ENCODE measurements around the gene HIVEP3. TPM values are rescaled to one million over a fixed set of nuclear protein-coding genes. Genes with fewer than 3 reads are reported as not detected.

HIVEP3 gene
- total RNA-seq, 2 experiments from 2014 or later = 15.1 to 18.1 TPM

DNA sequence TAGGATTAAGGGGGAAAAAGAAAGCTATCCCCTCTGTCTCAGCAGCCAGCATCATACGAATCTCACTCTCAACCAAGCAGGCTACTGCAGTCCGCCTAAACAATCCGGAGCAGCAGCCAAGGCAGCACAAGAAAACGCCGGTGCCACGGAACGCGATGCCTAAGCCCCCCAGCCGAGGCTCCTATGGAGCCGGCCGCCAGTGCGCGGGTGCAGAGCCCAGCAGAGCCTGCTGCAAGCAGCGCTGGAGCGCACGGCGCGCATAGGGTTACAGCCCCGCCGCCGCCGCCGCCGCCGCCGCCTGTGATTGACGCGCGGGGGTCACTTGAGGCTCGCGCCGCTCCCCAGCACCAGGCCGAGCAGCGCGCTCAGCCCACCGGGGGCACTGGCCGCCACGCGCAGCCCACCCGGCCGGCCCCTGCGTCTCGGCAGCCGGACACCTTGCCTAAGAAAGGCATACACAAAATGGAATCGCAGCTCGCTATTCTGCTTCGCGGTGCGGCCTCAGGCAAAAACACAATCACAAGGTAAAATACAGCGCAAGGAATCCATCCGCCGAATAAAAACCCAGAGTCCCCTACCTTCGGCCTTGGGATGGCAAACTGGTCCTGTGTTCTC is 780 bp downstream of the HIVEP3 start:
- peak; percentile 30 for ATAC-seq

DNA sequence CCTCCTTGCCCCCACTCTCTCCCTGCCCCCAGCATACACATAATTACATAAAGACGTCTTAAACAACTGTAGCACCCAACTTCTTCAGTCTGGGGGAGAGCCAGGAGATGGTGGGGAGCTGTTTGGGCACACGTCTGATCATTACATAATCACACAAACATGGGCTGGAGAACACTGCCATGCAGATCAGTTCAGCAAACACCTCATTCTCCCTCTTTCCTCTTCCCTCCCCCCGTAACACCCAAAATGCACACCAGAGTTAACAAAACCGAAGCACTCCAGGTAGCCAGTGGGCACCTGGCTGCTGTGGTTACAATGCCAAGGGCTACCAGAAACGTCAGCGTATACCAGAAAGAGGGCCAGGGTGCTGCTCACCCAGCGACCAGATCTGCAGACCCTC is 1.6 kb downstream of the HIVEP3 start:
- DNase-seq (no peak), ATAC-seq (no peak)
- peaks cover 81% of the 10 kb centered on the region for H3K4me1 Mint-ChIP-seq
- peak overlapping the region; percentile 98 for H3K4me3 Mint-ChIP-seq
- CTCF ChIA-PET = interaction anchor here (1.1 to 8.2 kb wide), 4 partner anchors 10 to 25 kb away, joined by 3 to 107 read pairs (median 8); no protein-coding TSS in a partner anchor
- no peaks in the 10 kb centered on the region for H3K9me3 Mint-ChIP-seq (ENCODE audit: low read depth)
- no peaks in the 10 kb centered on the region for H3K27me3 Mint-ChIP-seq
- peak overlapping the region; percentile 98 for H3K27ac Mint-ChIP-seq
- H3K36me3 Mint-ChIP-seq = peaks cover 11% of the 10 kb centered on the region

More for the DNA sequence above, 780 bp downstream of the HIVEP3 start:
- peak; percentile 67 for DNase-seq
- peak overlapping the region; percentile 98 for H3K4me3 Mint-ChIP-seq
- no peaks in the 10 kb centered on the region for H3K27me3 Mint-ChIP-seq
- peak overlapping the region; percentile 98 for H3K27ac Mint-ChIP-seq
- CTCF ChIA-PET = interaction anchor here (1.3 to 8.2 kb wide), 3 partner anchors 15 to 26 kb away, joined by 3 to 107 read pairs (median 12); no protein-coding TSS in a partner anchor
- H3K36me3 Mint-ChIP-seq = peaks cover 11% of the 10 kb centered on the region
- H3K9me3 Mint-ChIP-seq (ENCODE audit: low read depth) = no peaks in the 10 kb centered on the region
- H3K4me1 Mint-ChIP-seq = peaks cover 73% of the 10 kb centered on the region

DNA sequence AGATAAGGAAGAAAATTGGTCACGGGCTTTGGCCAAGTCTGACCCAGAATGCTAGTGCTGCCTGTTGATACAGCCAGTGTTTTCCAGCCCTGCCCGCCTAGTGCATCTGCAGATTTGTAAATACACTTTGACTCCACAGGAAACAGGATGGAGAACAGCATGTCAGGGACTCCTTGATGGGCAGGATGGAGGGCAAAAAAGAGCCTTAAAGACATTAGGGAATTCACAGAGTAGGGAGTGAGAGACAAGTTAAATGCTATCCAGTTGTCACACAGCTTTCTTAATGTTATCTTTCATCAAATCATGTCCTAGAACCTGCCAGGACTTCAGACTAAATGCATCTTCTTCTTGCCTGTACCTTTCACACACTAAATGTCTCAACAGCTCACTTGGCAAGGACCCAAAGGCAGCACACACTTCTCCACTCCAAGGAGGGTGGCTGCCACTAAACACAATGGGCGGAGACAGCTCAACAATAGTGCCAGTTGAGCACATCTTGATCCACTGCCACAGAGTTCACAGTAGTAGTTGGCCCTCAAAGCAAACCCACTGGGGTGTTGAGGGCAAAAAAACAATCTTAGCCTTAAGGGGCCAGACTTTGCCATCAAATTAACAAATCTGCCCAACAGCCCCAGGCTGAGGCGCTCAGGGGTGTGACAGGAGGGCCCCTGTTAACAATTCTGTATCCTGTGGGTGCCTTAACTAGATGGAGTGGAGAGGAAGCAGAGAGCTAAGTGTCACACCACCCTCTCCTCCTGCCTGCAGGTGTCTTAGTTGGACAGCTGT is 2.7 kb downstream of the HIVEP3 start:
- H3K4me3 Mint-ChIP-seq = peak overlapping the region; percentile 98
- H3K27ac Mint-ChIP-seq = peak overlapping the region; percentile 98

DNA sequence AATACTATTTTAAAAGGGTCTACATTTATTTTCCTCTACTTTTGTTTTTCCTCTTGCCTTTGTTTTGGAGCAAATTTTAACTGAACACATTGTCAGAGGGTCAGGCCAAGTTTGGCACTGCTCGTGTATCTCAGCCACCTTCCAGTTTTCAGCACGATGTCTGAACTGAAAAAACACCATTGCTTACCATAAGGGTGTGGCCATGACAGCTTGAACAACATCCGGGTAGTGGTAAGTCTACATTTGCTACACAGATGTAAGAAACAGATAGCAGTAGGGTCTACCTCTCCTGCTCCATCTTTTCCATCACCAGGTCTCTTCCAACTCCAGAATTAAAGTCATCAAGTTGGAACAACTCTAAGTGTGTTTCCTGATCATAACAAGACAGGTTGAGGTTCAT is 4.2 kb downstream of the HIVEP3 start:
- peak overlapping the region; percentile 16 for H3K4me3 Mint-ChIP-seq
- peaks cover 15% of the 10 kb centered on the region for H3K36me3 Mint-ChIP-seq
- no peaks in the 10 kb centered on the region for H3K27me3 Mint-ChIP-seq
- DNase-seq = peak; percentile 62
- H3K9me3 Mint-ChIP-seq (ENCODE audit: low read depth) = peaks cover under 1% of the 10 kb centered on the region
- peak; percentile 61 for ATAC-seq
- CTCF ChIA-PET = interaction anchor here (1.4 to 8.2 kb wide), 4 partner anchors 12 to 40 kb away, joined by 4 to 107 read pairs (median 9); no protein-coding TSS in a partner anchor
- H3K4me1 Mint-ChIP-seq = peaks cover 68% of the 10 kb centered on the region
- peak overlapping the region; percentile 98 for H3K27ac Mint-ChIP-seq

More for the DNA sequence above, 2.7 kb downstream of the HIVEP3 start:
- peak; percentile 63 for DNase-seq
- H3K27me3 Mint-ChIP-seq = no peaks in the 10 kb centered on the region
- CTCF ChIA-PET = interaction anchor here (0.9 to 8.2 kb wide), 8 partner anchors 11 to 119 kb away, joined by 3 to 107 read pairs (median 4); no protein-coding TSS in a partner anchor
- H3K36me3 Mint-ChIP-seq = peaks cover 9% of the 10 kb centered on the region
- H3K9me3 Mint-ChIP-seq (ENCODE audit: low read depth) = no peaks in the 10 kb centered on the region
- peak; percentile 10 for ATAC-seq
- H3K4me1 Mint-ChIP-seq = peaks cover 82% of the 10 kb centered on the region

DNA sequence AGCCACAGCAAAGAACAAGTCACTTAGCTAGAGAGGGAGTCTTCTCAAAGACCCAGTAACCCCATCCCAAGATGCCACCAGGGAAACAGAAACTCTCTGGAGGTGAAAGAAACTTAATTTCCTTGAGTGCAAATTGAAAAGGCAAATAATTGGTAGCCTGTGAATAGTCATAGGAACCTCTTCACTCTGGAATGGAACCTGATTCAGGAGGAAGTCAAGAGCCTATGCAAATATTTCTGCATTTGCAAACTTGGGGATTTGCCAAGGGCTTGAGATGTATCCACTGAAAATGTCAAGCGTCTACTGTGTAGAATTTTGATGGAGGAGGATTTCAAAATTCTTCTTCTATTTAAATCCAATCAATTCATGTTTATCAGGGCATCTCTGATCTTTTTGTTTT is 5.7 kb downstream of the HIVEP3 start:
- Mint-ChIP-seq H3K36me3 (peaks cover 25% of the 10 kb centered on the region), H3K27me3 (no peaks in the 10 kb centered on the region), H3K9me3 (ENCODE audit: low read depth) (peaks cover 8% of the 10 kb centered on the region), H3K4me1 (peaks cover 62% of the 10 kb centered on the region), H3K4me3 (no peak overlapping the region), H3K27ac (no peak overlapping the region)
- no peak for DNase-seq
- CTCF ChIA-PET = interaction anchor here (1.3 to 8.2 kb wide), 3 partner anchors 10 to 21 kb away, joined by 3 to 107 read pairs (median 6); no protein-coding TSS in a partner anchor
- no peak for ATAC-seq

DNA sequence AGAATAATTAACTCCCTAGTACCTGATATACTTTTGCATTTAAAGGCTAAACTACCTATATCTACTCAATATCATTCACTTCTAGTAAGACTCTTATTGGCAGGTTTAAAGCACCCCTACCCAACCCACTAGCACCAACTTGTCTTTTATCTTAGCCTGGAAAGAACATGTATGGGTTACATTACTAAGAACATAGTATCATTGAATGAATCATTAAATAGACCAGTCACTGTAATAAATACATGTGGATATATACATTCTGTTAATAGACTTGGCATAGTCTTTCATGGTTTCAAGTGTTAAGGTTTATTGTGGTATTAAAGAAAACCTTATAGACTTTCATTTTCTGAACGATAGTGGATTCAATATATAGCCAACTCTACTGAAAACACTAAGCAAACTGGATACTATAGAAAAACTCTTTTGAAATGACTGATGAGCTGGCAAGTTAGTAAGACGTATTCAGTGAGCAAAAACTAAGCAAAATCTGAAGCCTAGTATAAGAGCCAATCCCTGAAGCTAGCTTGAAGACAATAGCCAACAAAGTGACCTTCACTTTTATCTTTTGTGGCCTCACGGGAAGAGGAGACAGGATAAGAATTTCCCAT is 10.3 kb downstream of the HIVEP3 start:
- no peak overlapping the region for H3K4me3 Mint-ChIP-seq

DNA sequence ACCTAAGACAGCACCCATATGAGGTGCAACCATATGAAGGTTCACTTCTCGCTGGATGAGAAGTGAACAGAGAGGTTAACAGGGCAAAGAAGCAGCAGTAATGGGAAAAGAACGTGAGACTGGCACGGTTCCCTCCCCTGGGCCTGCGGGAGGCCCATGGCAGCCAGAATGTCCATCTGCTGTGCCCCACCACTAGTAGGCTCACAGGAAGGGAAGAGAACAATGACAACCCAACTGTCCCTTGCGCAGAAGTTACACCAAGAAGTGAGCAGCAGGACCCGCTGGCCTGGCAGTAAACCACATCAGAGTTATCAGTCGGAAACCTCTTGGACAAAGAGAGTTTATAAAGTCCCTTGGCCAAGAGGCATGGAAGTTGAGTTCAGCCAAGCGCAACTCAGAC is 11.3 kb downstream of the HIVEP3 start:
- peaks cover 24% of the 10 kb centered on the region for H3K36me3 Mint-ChIP-seq
- peaks cover 49% of the 10 kb centered on the region for H3K4me1 Mint-ChIP-seq
- peaks cover 8% of the 10 kb centered on the region for H3K9me3 Mint-ChIP-seq (ENCODE audit: low read depth)
- CTCF ChIA-PET = interaction anchor here (1.1 to 1.3 kb wide), 2 partner anchors 8 to 94 kb away, joined by 3 read pairs; no protein-coding TSS in a partner anchor
- no peak overlapping the region for H3K4me3 Mint-ChIP-seq
- no peaks in the 10 kb centered on the region for H3K27me3 Mint-ChIP-seq
- H3K27ac Mint-ChIP-seq = no peak overlapping the region
- DNase-seq (peak; percentile 29), ATAC-seq (no peak)

More for the DNA sequence above, 10.3 kb downstream of the HIVEP3 start:
- peaks cover 47% of the 10 kb centered on the region for H3K4me1 Mint-ChIP-seq
- no peak for DNase-seq
- no peak overlapping the region for H3K27ac Mint-ChIP-seq
- ATAC-seq = peak; percentile 53
- H3K9me3 Mint-ChIP-seq (ENCODE audit: low read depth) = peaks cover 8% of the 10 kb centered on the region
- CTCF ChIA-PET = interaction anchor here (0.7 to 1.3 kb wide), 4 partner anchors 9 to 334 kb away, joined by 3 read pairs; no protein-coding TSS in a partner anchor
- H3K27me3 Mint-ChIP-seq = no peaks in the 10 kb centered on the region
- H3K36me3 Mint-ChIP-seq = peaks cover 24% of the 10 kb centered on the region

DNA sequence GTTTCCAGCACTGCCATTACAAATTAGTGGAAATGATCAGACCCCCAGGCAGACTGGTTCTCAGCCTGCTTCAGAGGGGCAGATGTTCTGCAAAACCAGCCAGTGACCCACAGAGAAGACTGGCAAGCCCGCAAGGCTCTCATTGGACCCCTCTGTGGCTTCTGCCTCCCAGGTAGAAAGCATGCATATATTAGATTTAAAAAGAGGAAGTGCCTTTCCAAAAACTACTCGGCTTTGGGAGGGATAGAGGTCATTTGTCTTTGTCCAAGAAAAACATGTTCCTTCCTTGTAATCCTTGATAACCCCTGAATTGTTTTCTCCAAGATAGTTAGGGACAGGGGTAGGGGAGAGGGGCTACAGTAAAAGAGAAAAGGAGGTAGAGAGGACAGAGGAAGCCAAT is 11.8 kb downstream of the HIVEP3 start:
- peaks cover 49% of the 10 kb centered on the region for H3K4me1 Mint-ChIP-seq
- DNase-seq (peak; percentile 11), ATAC-seq (no peak)
- H3K27ac Mint-ChIP-seq = peak overlapping the region; percentile 33
- no peaks in the 10 kb centered on the region for H3K27me3 Mint-ChIP-seq
- H3K36me3 Mint-ChIP-seq = peaks cover 24% of the 10 kb centered on the region
- CTCF ChIA-PET = interaction anchor here (1.3 kb wide), 1 partner anchor 93 kb away, joined by 3 read pairs; no protein-coding TSS in a partner anchor
- H3K9me3 Mint-ChIP-seq (ENCODE audit: low read depth) = peaks cover 8% of the 10 kb centered on the region
- H3K4me3 Mint-ChIP-seq = no peak overlapping the region

DNA sequence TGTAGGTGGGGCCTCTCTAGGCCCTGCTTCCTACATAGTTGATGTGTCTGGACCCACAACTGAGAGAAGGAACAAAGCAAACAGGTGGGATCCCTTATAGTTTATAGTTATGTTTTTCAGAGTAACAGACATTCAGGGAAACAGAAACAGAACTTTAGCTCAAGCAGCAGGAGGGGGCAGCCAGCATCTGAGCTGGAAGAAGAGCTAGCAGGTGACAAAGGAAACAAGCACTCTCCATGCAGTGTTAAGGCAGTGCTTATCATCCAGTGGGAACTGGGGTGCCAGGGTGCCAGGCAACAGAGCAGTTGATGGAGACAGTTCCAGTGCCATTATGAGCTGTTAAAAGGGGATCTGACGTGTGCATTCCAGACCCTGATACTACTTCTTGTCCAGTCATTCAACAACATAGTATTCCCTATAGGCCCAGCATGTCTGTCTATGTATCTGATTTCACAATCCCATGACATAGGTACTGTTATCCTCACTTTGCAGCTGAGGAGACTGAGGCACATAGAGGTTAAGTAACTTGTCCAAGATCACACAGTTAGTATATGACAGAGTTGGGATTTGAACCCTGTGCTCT is 13.5 kb downstream of the HIVEP3 start:
- no peaks in the 10 kb centered on the region for H3K27me3 Mint-ChIP-seq
- DNase-seq (peak; percentile 21), ATAC-seq (no peak)
- CTCF ChIA-PET = no interaction called here
- H3K36me3 Mint-ChIP-seq = peaks cover 16% of the 10 kb centered on the region
- H3K4me3 Mint-ChIP-seq = no peak overlapping the region
- H3K27ac Mint-ChIP-seq = peak overlapping the region; percentile 13
- H3K4me1 Mint-ChIP-seq = peaks cover 62% of the 10 kb centered on the region
- H3K9me3 Mint-ChIP-seq (ENCODE audit: low read depth) = peaks cover 8% of the 10 kb centered on the region

DNA sequence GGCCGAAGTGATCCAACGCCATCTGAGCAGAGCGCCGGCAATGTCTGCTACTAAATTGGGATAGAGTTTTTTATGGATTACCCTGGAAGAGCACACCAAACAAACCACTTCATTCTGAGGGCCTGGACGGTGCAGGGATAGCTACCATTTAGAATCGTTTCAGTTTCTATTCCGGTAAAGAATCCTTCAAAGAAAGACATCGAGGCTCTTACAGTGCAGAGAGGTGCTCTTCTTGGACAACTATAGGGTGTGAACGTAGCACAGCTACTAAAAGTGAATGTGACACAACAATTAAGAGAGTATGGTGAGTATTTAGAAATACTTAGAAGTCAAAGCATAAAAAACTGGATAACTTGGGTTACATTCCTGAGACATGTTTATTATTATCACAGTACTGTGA is 16.1 kb downstream of the HIVEP3 start:
- Mint-ChIP-seq H3K27me3 (no peaks in the 10 kb centered on the region), H3K36me3 (peaks cover 5% of the 10 kb centered on the region), H3K4me1 (peaks cover 72% of the 10 kb centered on the region), H3K4me3 (peak overlapping the region; percentile 46), H3K9me3 (ENCODE audit: low read depth) (no peaks in the 10 kb centered on the region), H3K27ac (peak overlapping the region; percentile 88)
- DNase-seq = no peak
- peak; percentile 45 for ATAC-seq
- CTCF ChIA-PET = interaction anchor here (1.0 to 2.4 kb wide), 5 partner anchors 8 to 17 kb away, joined by 4 to 15 read pairs (median 6); no protein-coding TSS in a partner anchor

DNA sequence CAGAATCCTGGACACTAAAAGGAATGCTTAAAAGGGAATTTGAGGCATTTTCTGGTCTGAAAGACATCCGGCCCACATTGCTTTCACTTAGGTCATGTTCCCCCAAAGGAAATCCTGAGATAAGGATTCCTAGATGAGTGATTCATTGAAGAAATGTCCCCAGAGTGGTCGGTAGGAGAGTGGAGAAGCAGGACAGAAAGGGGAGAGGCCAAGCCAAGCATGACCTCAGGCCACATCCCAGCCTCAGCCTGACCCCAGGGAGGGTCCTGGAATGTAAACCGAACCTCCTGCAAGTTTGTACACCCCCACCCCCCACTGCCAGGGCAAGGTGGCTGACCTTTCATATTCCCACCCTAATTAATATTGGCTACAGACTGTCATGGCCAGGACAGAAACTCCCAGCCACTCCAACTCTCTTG is 16.6 kb downstream of the HIVEP3 start:
- ATAC-seq (no peak), DNase-seq (peak; percentile 39)
- Mint-ChIP-seq H3K4me3 (peak overlapping the region; percentile 46), H3K27me3 (no peaks in the 10 kb centered on the region), H3K9me3 (ENCODE audit: low read depth) (no peaks in the 10 kb centered on the region), H3K4me1 (peaks cover 73% of the 10 kb centered on the region), H3K36me3 (peaks cover 3% of the 10 kb centered on the region), H3K27ac (peak overlapping the region; percentile 88)
- CTCF ChIA-PET = interaction anchor here (1.5 to 2.4 kb wide), 3 partner anchors 10 to 14 kb away, joined by 6 to 15 read pairs (median 12); no protein-coding TSS in a partner anchor

DNA sequence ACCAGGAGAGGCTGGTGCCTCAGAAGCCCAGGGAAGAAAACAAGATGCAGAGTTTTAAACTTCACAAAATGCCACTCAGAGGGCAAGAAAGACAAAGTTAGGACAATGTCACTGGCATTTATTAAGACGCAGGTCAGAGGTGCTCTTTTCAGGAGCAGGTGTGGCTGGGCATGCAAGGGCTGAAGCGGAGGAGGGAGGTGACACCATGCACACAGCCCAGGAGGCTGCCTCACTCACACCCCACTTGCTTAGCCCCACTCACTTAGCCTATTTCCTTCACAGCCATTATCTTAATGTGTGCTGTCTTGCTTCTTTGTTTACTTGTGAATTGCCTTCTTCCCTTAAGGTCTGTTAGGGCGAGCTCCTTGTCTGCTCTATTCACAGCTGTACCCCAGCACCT is 17.2 kb downstream of the HIVEP3 start:
- ATAC-seq (no peak), DNase-seq (peak; percentile 36)
- H3K4me3 Mint-ChIP-seq = no peak overlapping the region
- H3K36me3 Mint-ChIP-seq = peaks cover 1% of the 10 kb centered on the region
- H3K27me3 Mint-ChIP-seq = no peaks in the 10 kb centered on the region
- CTCF ChIA-PET = interaction anchor here (2.4 kb wide), 1 partner anchor 15 kb away, joined by 12 read pairs; no protein-coding TSS in a partner anchor
- H3K9me3 Mint-ChIP-seq (ENCODE audit: low read depth) = no peaks in the 10 kb centered on the region
- peak overlapping the region; percentile 88 for H3K27ac Mint-ChIP-seq
- H3K4me1 Mint-ChIP-seq = peaks cover 75% of the 10 kb centered on the region

Measured in activated CD8-positive, alpha-beta memory T cell treated with anti-CD3 and anti-CD28 coated beads, Interleukin-2, amount 10 ng/mL, durations not matched to agents 7 days and 5 days (primary cell).